A673 (cell line): ENCODE data around the gene C19orf12.

Source experiments
- EZH2 ChIP-seq: fragments of 200-600 bp; sonication (generic); IDR thresholded peaks from 2 replicates; pipeline ENCODE4 v1.6.1; 2017; ENCODE audit warnings: borderline replicate concordance, low read depth, mild to moderate bottlenecking, mixed read lengths, antibody characterized with exemption, low read length; ENCODE audit not compliant: poor library complexity, severe bottlenecking
- TF ChIP-seq, protein P1 (sequence below): fragments of 300-800, 200-600 bp; sonication (generic); conservative IDR thresholded peaks from 2 replicates; pipeline ENCODE4 v1.5.1; 2017; ENCODE audit warnings: low read depth, mild to moderate bottlenecking, antibody characterized with exemption, low read length, moderate library complexity, mixed read lengths

DNA sequence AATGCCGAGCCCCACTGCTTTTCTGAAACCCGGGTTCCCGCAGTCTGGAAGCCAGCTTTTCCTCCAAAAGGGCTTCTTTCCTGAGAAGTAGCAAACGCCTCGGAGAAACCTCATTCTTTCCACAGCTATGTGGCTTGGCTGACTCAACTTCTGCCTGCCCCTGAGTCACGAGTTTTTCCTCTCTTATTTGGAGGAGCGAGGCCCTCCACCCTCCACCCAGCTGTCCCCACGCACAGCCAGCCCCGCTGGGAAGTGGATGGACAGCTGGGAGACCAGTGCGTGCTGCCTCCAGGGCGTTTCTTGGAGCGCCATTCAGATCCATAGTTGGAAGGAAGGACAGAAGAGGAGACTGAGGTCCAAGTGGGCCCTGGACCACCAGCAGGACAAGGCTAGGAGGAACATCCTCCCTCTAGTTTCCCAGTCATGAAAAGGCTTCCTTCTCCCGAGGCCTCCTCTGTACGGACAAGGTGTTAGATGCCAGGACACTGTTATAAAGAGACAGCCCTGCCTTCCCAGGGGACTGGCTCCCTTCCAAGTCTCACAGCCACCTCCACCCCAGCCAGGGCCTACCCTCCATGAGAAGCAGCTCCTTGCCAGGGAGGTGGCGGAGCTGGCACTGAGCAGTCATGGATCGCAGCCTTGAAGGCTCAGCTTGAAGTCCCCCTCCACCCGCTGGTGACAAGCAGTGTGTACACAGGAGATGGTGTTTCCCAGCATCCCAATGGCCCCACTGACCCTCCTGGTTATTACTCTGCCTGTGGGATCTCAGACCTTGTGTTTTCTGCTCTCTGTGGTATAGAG is 52.3 kb downstream of the C19orf12 start:
- TF ChIP-seq, protein P1, sequence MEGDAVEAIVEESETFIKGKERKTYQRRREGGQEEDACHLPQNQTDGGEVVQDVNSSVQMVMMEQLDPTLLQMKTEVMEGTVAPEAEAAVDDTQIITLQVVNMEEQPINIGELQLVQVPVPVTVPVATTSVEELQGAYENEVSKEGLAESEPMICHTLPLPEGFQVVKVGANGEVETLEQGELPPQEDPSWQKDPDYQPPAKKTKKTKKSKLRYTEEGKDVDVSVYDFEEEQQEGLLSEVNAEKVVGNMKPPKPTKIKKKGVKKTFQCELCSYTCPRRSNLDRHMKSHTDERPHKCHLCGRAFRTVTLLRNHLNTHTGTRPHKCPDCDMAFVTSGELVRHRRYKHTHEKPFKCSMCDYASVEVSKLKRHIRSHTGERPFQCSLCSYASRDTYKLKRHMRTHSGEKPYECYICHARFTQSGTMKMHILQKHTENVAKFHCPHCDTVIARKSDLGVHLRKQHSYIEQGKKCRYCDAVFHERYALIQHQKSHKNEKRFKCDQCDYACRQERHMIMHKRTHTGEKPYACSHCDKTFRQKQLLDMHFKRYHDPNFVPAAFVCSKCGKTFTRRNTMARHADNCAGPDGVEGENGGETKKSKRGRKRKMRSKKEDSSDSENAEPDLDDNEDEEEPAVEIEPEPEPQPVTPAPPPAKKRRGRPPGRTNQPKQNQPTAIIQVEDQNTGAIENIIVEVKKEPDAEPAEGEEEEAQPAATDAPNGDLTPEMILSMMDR, result no peak
- TF ChIP-seq EZH2, result no peak
